Panc1 (cell line): ENCODE measurements around the gene DISP1. TPM values are rescaled to one million over a fixed set of nuclear protein-coding genes. Genes with fewer than 3 reads are reported as not detected.

Experiments
- ATAC-seq: fragments of 200-7000 bp; cut with Tn5 transposase; 2 replicates; pipeline ENCODE4 v1.9.1; 2020; ENCODE audit warnings: mild to moderate bottlenecking, moderate library complexity
- BruUV-seq: library from RNA; stranded (reverse); fragments of 400-500 nt; replicated peaks from 2 replicates; lab custom pipeline; 2021; lab: Mats Ljungman, UMichigan
- CTCF ChIA-PET: fragments of 300-600 bp; sonication (Branson Sonifier 250); formaldehyde crosslinking; loops from one replicate; lab custom pipeline; 2022; ENCODE audit warnings: antibody characterized with exemption; lab: Charles Lee
- POLR2A ChIA-PET: fragments of 300-600 bp; sonication (Branson Sonifier 250); formaldehyde crosslinking; loops from one replicate; lab custom pipeline; 2022; ENCODE audit warnings: antibody characterized with exemption; lab: Charles Lee
- DNase-seq: peaks from one replicate; pipeline ENCODE4 v3.0.0-alpha.2; 2010; ENCODE audit warnings: low read depth, low spot score
- H3K27ac ChIP-seq: 2 replicates; pipeline ENCODE4 v1.5.1; 2011; ENCODE audit warnings: mild to moderate bottlenecking, low read length, inconsistent platforms
- H3K27me3 ChIP-seq: fragments of 200-500 bp; sonication (Bioruptor generic); 2 replicates; pipeline ENCODE4 v1.6.0; 2014; ENCODE audit warnings: low read length, inconsistent platforms; ENCODE audit not compliant: control insufficient read depth, insufficient read depth
- H3K36me3 ChIP-seq: fragments of 200-500 bp; sonication (Bioruptor generic); 2 replicates; pipeline ENCODE4 v1.5.1; 2014; ENCODE audit warnings: inconsistent platforms, mild to moderate bottlenecking, low read length, moderate library complexity; ENCODE audit not compliant: control insufficient read depth, insufficient read depth
- H3K4me1 ChIP-seq: 2 replicates; pipeline ENCODE4 v1.5.1; 2011; ENCODE audit warnings: inconsistent platforms, mild to moderate bottlenecking, low read length, moderate library complexity; ENCODE audit not compliant: control insufficient read depth, insufficient read depth
- H3K4me3 ChIP-seq, 2 experiments: 2 replicates each; pipeline ENCODE4 v1.5.1; 2011 to 2012; ENCODE audit warnings: low read depth in 2 of 2, low read length in 2 of 2, mild to moderate bottlenecking in 2 of 2, inconsistent platforms in 1 of 2, moderate library complexity in 1 of 2
- H3K9me3 ChIP-seq: fragments of 200-500 bp; sonication (Bioruptor generic); 2 replicates; pipeline ENCODE4 v1.5.1; 2014; ENCODE audit warnings: low read depth, mild to moderate bottlenecking, inconsistent platforms, low read length, moderate library complexity; ENCODE audit not compliant: control insufficient read depth, insufficient read depth
- CTCF ChIP-seq: fragments of 450-650 bp; IDR thresholded peaks from 2 replicates; pipeline ENCODE4 v1.5.1; 2017; ENCODE audit warnings: mild to moderate bottlenecking
- POLR2AphosphoS5 ChIP-seq: IDR thresholded peaks from 2 replicates; pipeline ENCODE4 v1.6.1; 2012; ENCODE audit warnings: mild to moderate bottlenecking, low read depth, low read length, moderate library complexity
- REST ChIP-seq, 2 experiments: IDR thresholded peaks; 2 replicates each; pipeline ENCODE4 v1.6.1; 2011 to 2012; ENCODE audit warnings: low read depth in 2 of 2, control low read depth in 1 of 2, low read length in 1 of 2, mild to moderate bottlenecking in 1 of 2, moderate library complexity in 1 of 2; ENCODE audit not compliant: insufficient read depth in 1 of 2
- SIN3A ChIP-seq: IDR thresholded peaks from 2 replicates; pipeline ENCODE4 v1.6.1; 2012; ENCODE audit warnings: low read depth, mild to moderate bottlenecking, low read length, moderate library complexity, borderline replicate concordance; ENCODE audit not compliant: insufficient read depth
- TCF7L2 ChIP-seq: IDR thresholded peaks from 2 replicates; pipeline ENCODE4 v1.6.1; 2011; ENCODE audit warnings: mild to moderate bottlenecking, low read depth, low read length, inconsistent platforms
- in situ Hi-C: cut with HindIII; loops from 2 replicates; pipeline ENCODE4 v1.10.0; 2016; ENCODE audit warnings: low sequenced_read_pairs, low pct_unique_long_range_greater_than_20kb
- intact Hi-C: fragments of 100-400 bp; cut with micrococcal nuclease; formaldehyde crosslinking; loops from one replicate; pipeline ENCODE4 v1.10.0; 2022; ENCODE audit not compliant: unreplicated experiment
- total RNA-seq: library from RNA; stranded (reverse); gene quantifications from one replicate; pipeline ENCODE4 v1.2.1, GENCODE V29; 2021; ENCODE audit not compliant: unreplicated experiment

Gene DISP1
- total RNA-seq, 1 experiment from 2014 or later, result 4.2 TPM

GRCh38 chr1:222777463-222777862 lies 37.4 kb upstream of the DISP1 start:
- BruUV-seq, result no TSS peak
- TF ChIP-seq POLR2AphosphoS5, result no peak
- no peak for TF ChIP-seq REST (IDR thresholded peaks at IDR 0.05; ENCODE audit: insufficient read depth in 1 of 2, low read depth in 2 of 2, low read length in 1 of 2)
- no peak for TF ChIP-seq CTCF
- TF ChIP-seq TCF7L2, result no peak
- TF ChIP-seq SIN3A, result no peak
- Histone ChIP-seq H3K4me1 (no peaks in the 10 kb centered on the region), H3K27ac (no peak overlapping the region), H3K27me3 (no peaks in the 10 kb centered on the region), H3K36me3 (no peaks in the 10 kb centered on the region), H3K9me3 (no peaks in the 10 kb centered on the region), H3K4me3 (no peak overlapping the region)
- ChIA-PET CTCF (interaction anchor here (0.5 kb wide), 1 partner anchor 312 kb away, joined by 3 read pairs; no protein-coding TSS in a partner anchor), POLR2A (no interaction called here)
- intact Hi-C loops (no loop called here), in situ Hi-C loops (no loop called here)
- ATAC-seq (peak; percentile 42; the same call in 1 of the 2 replicates), DNase-seq (peak; percentile 45)

- no TSS peak for BruUV-seq
- Histone ChIP-seq H3K4me1 (no peaks in the 10 kb centered on the region), H3K9me3 (no peaks in the 10 kb centered on the region), H3K27me3 (no peaks in the 10 kb centered on the region), H3K4me3 (no peak overlapping the region), H3K27ac (no peak overlapping the region), H3K36me3 (no peaks in the 10 kb centered on the region)
- DNase-seq (peak; percentile 61), ATAC-seq (peak; percentile 45; the same call in 1 of the 2 replicates)
- in situ Hi-C loops (no loop called here), intact Hi-C loops (no loop called here)
- ChIA-PET CTCF (no interaction called here), POLR2A (no interaction called here)
- TF ChIP-seq CTCF, result no peak
- TF ChIP-seq REST (IDR thresholded peaks at IDR 0.05; ENCODE audit: insufficient read depth in 1 of 2, low read depth in 2 of 2, low read length in 1 of 2), result no peak
- TF ChIP-seq SIN3A, result no peak
- TF ChIP-seq POLR2AphosphoS5, result no peak
- no peak for TF ChIP-seq TCF7L2
Measured at GRCh38 chr1:222777977-222778376, 36.9 kb upstream of the DISP1 start.
